ENCODE measurements around the gene RPS29.

RPS29 gene

GRCh38 chr14:49585803-49586672 is at the start of gene RPS29:
Gene RPS29, minus strand, starts transcription at chr14:49586380. Its CDS starts 34 bp downstream, at chr14:49586346.
- DNase-seq (ENCODE audit: extremely low spot score), result peak; percentile 93
- TF ChIP-seq CTCF (IDR thresholded peaks at IDR 0.05; ENCODE audit: control extremely low read depth, extremely low read depth, low read depth, missing control alignments), result no peak
- ChIA-PET POLR2A (interaction anchor here (0.7 to 2.7 kb wide), 5 partner anchors 9 to 48 kb away, joined by 3 to 11 read pairs (median 7); partner anchors contain the start of genes LRR1, MGAT2 and RPL36AL), CTCF (interaction anchor here (1.1 to 4.0 kb wide), 12 partner anchors 9 to 385 kb away, joined by 3 to 44 read pairs (median 7); partner anchors contain the start of genes DNAAF2, LRR1, MGAT2 and RPL36AL)

GRCh38 chr14:49634547-49635334 is 48.6 kb upstream of the RPS29 start, which contains the start of gene DNAAF2:
Gene DNAAF2, minus strand, starts transcription at chr14:49635244. Its CDS starts 95 bp downstream, at chr14:49635149.
- no peak for TF ChIP-seq CTCF (IDR thresholded peaks at IDR 0.05; ENCODE audit: control extremely low read depth, extremely low read depth, low read depth, missing control alignments)

DNA sequence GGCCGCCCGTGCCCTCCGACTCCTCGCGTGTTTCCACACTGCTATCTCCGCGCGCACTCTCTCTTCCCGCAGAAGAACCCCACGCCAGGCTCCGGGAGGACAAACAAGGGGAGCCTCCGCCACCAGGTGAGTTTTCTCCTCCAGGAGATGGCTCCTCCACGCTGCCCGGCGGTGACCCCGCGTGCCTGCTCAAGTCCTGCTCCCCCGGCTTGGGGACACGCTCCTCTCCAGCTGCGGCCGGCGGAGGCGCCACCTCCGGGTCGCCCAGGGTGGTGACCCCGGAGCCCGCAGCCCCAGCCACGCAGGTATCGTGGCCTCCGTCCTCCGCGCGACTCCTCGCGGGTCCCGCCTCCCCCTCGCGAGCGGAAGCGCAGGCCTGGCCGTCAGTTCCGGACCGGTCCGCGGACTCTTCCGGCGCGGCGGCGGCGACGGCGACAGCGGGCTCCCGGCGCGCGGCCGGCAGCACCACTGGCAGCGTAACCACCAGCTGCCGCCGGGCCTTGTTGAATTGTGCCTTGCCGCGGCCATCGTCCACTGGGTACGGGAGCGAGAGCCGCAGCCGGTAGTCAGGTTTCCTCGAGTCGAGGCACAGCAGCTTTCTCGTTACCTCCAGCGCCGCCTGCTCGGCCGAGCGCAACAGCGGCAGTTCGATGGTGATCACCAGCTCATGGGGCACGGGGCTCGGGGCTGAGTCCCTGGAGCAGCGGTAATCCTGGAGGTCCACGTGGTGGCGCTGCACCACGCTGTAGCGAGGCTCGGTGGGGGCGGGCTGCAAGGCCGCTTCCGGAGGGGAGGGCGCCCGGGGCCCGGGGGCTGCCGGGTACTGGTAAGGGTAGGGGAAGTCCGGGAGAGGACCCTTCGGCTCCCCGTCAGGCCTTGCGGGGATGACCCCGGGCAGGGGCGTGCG is 47.7 kb upstream of the RPS29 start:
- ChIA-PET POLR2A (interaction anchor here (0.7 to 2.2 kb wide), 5 partner anchors 10 to 133 kb away, joined by 3 to 16 read pairs (median 4); partner anchors contain the start of genes KLHDC2, MGAT2, RPL36AL and RPS29), CTCF (interaction anchor here (0.6 to 6.6 kb wide), 36 partner anchors 9 to 1151 kb away, joined by 3 to 76 read pairs (median 5); partner anchors contain the start of genes KLHDC2, LRR1, MGAT2 and NEMF)
- TF ChIP-seq CTCF (IDR thresholded peaks at IDR 0.05; ENCODE audit: control extremely low read depth, extremely low read depth, low read depth, missing control alignments), result peak; percentile 94
- peak; percentile 93 for DNase-seq (ENCODE audit: extremely low spot score)

More at GRCh38 chr14:49634547-49635334, 48.6 kb upstream of the RPS29 start, which contains the start of gene DNAAF2:
- POLR2A ChIA-PET, result interaction anchor here (1.0 to 2.2 kb wide), 5 partner anchors 11 to 132 kb away, joined by 4 to 16 read pairs (median 5); partner anchors contain the start of genes KLHDC2, MGAT2, RPL36AL and RPS29
- CTCF ChIA-PET, result interaction anchor here (0.7 to 6.6 kb wide), 33 partner anchors 8 to 1150 kb away, joined by 3 to 76 read pairs (median 5); partner anchors contain the start of genes KLHDC2, LRR1, MGAT2 and NEMF
- DNase-seq (ENCODE audit: extremely low spot score), result peak; percentile 53

DNA sequence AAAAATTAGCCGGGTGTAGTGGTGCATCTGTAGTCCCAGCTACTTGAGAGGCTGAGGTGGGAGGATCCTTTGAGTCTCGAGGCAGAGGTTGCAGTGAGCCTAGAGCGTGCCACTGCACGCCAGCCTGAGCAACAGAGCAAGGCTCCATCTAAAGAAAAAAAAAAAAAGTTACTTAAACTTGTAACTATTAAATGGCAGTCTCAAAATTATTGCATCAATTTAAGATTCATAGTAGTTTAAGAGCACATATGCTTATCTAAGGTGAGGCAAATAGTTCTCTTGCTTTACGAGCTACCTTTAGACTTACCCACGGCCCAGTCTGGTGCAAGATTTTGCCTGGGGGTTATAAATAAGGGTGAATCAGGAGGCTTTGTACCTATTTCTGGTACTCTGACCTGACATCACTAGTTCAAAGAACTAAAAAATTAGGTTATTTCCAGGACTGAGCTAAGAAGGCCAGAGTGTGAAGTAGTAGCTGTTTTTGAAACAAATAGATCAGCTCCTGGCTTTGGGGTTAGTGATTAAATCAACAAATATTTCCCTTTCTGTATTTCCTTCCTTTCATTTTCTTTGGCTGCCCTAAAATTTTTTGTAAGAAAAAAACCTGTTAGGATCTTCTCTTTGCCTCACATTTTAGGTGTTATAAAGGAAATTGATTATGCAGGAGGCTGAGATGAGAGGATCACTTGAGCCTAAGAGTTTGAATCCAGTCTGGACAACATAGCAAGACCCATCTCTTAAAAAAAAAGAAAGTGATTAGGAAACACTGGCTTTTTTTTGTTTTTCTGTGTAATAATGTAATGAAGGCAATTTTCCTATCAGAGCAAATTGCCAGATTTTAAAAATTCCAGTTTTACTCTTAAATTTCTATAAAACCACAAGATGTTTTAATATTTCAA is 38.0 kb upstream of the RPS29 start:
- DNase-seq (ENCODE audit: extremely low spot score), result peak; percentile 27
- ChIA-PET CTCF (interaction anchor here (2.1 to 7.5 kb wide), 2 partner anchors 10 to 38 kb away, joined by 5 to 76 read pairs; partner anchors contain the start of genes DNAAF2 and RPS29), POLR2A (interaction anchor here (0.5 to 1.5 kb wide), 5 partner anchors 10 to 38 kb away, joined by 3 to 7 read pairs (median 5); partner anchors contain the start of genes DNAAF2, LRR1 and RPS29)
- TF ChIP-seq CTCF (IDR thresholded peaks at IDR 0.05; ENCODE audit: control extremely low read depth, extremely low read depth, low read depth, missing control alignments), result no peak

DNA sequence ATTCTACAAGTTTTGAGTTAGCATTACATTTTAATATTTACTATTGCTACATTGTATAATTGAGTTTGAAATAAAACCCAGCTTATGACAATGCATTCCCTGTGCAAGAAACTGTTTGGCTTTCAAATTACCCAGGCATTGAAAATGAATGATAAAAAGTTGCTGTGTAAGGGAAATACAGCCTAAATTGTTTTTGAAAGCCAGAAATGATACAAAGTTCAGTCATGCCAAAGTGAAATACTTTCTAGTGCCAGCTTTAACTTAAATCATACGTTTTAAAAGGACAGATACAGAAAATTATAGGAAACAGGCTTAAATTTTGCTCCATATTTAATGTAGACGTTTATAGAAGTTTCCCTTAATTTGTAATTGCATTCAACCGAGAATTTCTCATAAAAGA is 37.2 kb upstream of the RPS29 start:
- DNase-seq (ENCODE audit: extremely low spot score), result no peak
- TF ChIP-seq CTCF (IDR thresholded peaks at IDR 0.05; ENCODE audit: control extremely low read depth, extremely low read depth, low read depth, missing control alignments), result no peak
- POLR2A ChIA-PET, result interaction anchor here (0.5 to 1.5 kb wide), 4 partner anchors 11 to 37 kb away, joined by 3 to 7 read pairs (median 5); partner anchors contain the start of genes DNAAF2, LRR1 and RPS29
- CTCF ChIA-PET, result interaction anchor here (2.1 to 7.5 kb wide), 2 partner anchors 11 to 38 kb away, joined by 5 to 76 read pairs; partner anchors contain the start of genes DNAAF2 and RPS29
